Neural cell (in vitro differentiated cells): Measurements from ENCODE around the gene DIP2C.

Experiments
- CTCF ChIP-seq: fragments of 450-650 bp; IDR thresholded peaks from 2 replicates; pipeline ENCODE4 v1.5.1; 2014; ENCODE audit warnings: antibody characterized with exemption, mild to moderate bottlenecking, moderate library complexity; ENCODE audit not compliant: poor library complexity, severe bottlenecking
- EP300 ChIP-seq: fragments of 450-650 bp; conservative IDR thresholded peaks from 2 replicates; pipeline ENCODE4 v1.6.1; 2014; ENCODE audit warnings: antibody characterized with exemption, mild to moderate bottlenecking, moderate library complexity; ENCODE audit not compliant: poor library complexity, severe bottlenecking
- EZH2 ChIP-seq: fragments of 200-600, 300-800 bp; shearing (Covaris generic), sonication (generic); IDR thresholded peaks from 2 replicates; pipeline ENCODE4 v1.6.1; 2014; ENCODE audit warnings: antibody characterized with exemption, low read length, borderline replicate concordance, mild to moderate bottlenecking; ENCODE audit not compliant: insufficient read depth, poor library complexity, severe bottlenecking
- POLR2AphosphoS5 ChIP-seq: IDR thresholded peaks from 2 replicates; pipeline ENCODE4 v1.6.1; 2012
- RAD21 ChIP-seq: fragments of 450-650 bp; conservative IDR thresholded peaks from 2 replicates; pipeline ENCODE4 v1.6.1; 2014; ENCODE audit warnings: antibody characterized with exemption, mild to moderate bottlenecking, moderate library complexity
- REST ChIP-seq: IDR thresholded peaks from 2 replicates; pipeline ENCODE4 v1.6.1; 2012; ENCODE audit warnings: borderline replicate concordance

GRCh38 chr10:458421-458851, 231.0 kb downstream of the DIP2C start:
- no peak for TF ChIP-seq EZH2
- no peak for TF ChIP-seq CTCF
- no peak for TF ChIP-seq POLR2AphosphoS5
- no peak for TF ChIP-seq EP300
- no peak for TF ChIP-seq RAD21
- TF ChIP-seq REST, result no peak
